Measurements from ENCODE around the gene GPC3.

DNA sequence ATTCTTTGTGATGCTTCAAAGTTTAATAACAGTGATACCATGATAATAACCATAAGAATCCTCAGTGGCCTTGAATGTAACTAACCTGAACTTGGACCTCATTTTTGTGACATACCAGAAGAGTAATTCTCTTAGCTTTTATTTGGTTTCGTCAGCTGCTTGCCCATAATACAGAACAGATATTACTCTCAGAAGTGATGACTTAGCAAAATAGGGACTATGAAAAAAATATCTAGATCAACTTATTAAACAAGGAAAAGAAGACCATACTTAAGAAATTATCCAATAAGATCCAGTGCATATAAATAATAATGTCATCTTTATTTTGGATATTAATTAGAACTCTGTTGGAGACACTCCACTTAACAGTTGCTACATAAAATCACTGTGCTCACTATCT lies 333.2 kb downstream of the GPC3 start:
- no peak for TF ChIP-seq ZNF274 (IDR thresholded peaks at IDR 0.05; ENCODE audit: low read depth, low read length)
- TF ChIP-seq YY1 (IDR thresholded peaks at IDR 0.05; ENCODE audit: insufficient read depth, insufficient read length) = no peak
